Glutamatergic neuron (in vitro differentiated cells): ENCODE data around the gene ORAI1. TPM values are rescaled to one million over a fixed set of nuclear protein-coding genes. Genes with fewer than 3 reads are reported as not detected.

ENCODE experiments used
- DNase-seq: peaks from one replicate; pipeline ENCODE4 v3.0.0; 2022
- H3K27ac Mint-ChIP-seq: one replicate; pipeline ENCODE4 v1.8.0; 2020; ENCODE audit warnings: mild to moderate bottlenecking, mixed read lengths, inconsistent platforms; ENCODE audit not compliant: unreplicated experiment
- H3K27me3 Mint-ChIP-seq: one replicate; pipeline ENCODE4 v1.8.0; 2020; ENCODE audit warnings: mild to moderate bottlenecking, moderate library complexity, mixed read lengths, inconsistent platforms; ENCODE audit not compliant: unreplicated experiment
- H3K36me3 Mint-ChIP-seq: one replicate; pipeline ENCODE4 v1.8.0; 2020; ENCODE audit warnings: mild to moderate bottlenecking, mixed read lengths, inconsistent platforms; ENCODE audit not compliant: unreplicated experiment
- H3K4me1 Mint-ChIP-seq: one replicate; pipeline ENCODE4 v1.8.0; 2020; ENCODE audit warnings: mild to moderate bottlenecking, low read depth, mixed read lengths, inconsistent platforms; ENCODE audit not compliant: unreplicated experiment
- H3K4me3 Mint-ChIP-seq: one replicate; pipeline ENCODE4 v1.8.0; 2020; ENCODE audit warnings: mild to moderate bottlenecking, mixed read lengths, inconsistent platforms; ENCODE audit not compliant: unreplicated experiment
- H3K9me3 Mint-ChIP-seq: one replicate; pipeline ENCODE4 v1.8.0; 2020; ENCODE audit warnings: mild to moderate bottlenecking, moderate library complexity, mixed read lengths, inconsistent platforms; ENCODE audit not compliant: unreplicated experiment
- total RNA-seq: library from RNA; stranded (reverse); fragmentation: NEBNext Ultra II Directional; extraction: Animal tissue kit (Norgen Biotek cat#: 25700); gene quantifications from one replicate; pipeline ENCODE4 v1.2.1, GENCODE V29; 2021; ENCODE audit not compliant: unreplicated experiment
- TF ChIP-seq, protein P1 (sequence below): fragments of 200-600 bp; sonication (generic); IDR thresholded peaks from one replicate; pipeline ENCODE4 v1.5.0; 2021; ENCODE audit not compliant: partially characterized antibody, unreplicated experiment

Gene ORAI1
- total RNA-seq, 1 donor from 2014 or later, result 15.9 TPM

DNA sequence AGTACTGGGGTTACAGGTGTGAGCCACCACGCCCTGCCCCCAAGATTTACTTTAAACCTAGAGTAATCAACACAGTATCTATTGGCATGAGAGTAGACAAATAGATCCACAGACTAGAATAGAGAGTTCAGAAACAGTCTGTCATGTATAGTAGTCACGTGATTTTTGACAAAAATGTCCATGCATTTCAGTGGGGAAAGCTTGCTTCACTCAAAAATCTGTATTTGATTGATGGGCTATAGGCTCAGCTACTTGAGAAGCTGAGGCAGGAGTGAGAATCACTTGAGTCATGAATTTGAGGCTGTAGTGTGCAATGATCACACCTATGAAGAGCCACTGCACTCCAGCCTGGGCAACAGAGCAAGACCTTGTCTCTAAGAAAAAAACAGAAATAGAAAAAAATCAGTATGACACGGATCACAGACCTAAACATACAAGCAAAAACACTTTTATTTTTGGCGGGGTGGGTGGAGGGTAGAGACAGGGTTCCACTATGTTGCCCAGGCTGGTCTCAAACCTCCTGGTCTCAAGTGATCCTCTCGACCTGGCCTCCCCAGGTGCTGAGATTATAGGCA, 7.6 kb upstream of the ORAI1 start:
- TF ChIP-seq, protein P1, sequence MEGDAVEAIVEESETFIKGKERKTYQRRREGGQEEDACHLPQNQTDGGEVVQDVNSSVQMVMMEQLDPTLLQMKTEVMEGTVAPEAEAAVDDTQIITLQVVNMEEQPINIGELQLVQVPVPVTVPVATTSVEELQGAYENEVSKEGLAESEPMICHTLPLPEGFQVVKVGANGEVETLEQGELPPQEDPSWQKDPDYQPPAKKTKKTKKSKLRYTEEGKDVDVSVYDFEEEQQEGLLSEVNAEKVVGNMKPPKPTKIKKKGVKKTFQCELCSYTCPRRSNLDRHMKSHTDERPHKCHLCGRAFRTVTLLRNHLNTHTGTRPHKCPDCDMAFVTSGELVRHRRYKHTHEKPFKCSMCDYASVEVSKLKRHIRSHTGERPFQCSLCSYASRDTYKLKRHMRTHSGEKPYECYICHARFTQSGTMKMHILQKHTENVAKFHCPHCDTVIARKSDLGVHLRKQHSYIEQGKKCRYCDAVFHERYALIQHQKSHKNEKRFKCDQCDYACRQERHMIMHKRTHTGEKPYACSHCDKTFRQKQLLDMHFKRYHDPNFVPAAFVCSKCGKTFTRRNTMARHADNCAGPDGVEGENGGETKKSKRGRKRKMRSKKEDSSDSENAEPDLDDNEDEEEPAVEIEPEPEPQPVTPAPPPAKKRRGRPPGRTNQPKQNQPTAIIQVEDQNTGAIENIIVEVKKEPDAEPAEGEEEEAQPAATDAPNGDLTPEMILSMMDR, result no peak
- H3K36me3 Mint-ChIP-seq, result no peaks in the 10 kb centered on the region
- H3K9me3 Mint-ChIP-seq, result peaks cover 2% of the 10 kb centered on the region
- no peaks in the 10 kb centered on the region for H3K27me3 Mint-ChIP-seq
- DNase-seq, result no peak
- no peak overlapping the region for H3K27ac Mint-ChIP-seq
- H3K4me1 Mint-ChIP-seq, result no peaks in the 10 kb centered on the region
- H3K4me3 Mint-ChIP-seq, result no peak overlapping the region

GRCh38 chr12:121620333-121620891, 5.9 kb upstream of the ORAI1 start:
- DNase-seq, result no peak
- H3K4me1 Mint-ChIP-seq, result no peaks in the 10 kb centered on the region
- peaks cover 2% of the 10 kb centered on the region for H3K9me3 Mint-ChIP-seq
- H3K27ac Mint-ChIP-seq, result no peak overlapping the region
- H3K36me3 Mint-ChIP-seq, result no peaks in the 10 kb centered on the region
- H3K4me3 Mint-ChIP-seq, result no peak overlapping the region
- peaks cover 2% of the 10 kb centered on the region for H3K27me3 Mint-ChIP-seq
- TF ChIP-seq, protein P1, result no peak

DNA sequence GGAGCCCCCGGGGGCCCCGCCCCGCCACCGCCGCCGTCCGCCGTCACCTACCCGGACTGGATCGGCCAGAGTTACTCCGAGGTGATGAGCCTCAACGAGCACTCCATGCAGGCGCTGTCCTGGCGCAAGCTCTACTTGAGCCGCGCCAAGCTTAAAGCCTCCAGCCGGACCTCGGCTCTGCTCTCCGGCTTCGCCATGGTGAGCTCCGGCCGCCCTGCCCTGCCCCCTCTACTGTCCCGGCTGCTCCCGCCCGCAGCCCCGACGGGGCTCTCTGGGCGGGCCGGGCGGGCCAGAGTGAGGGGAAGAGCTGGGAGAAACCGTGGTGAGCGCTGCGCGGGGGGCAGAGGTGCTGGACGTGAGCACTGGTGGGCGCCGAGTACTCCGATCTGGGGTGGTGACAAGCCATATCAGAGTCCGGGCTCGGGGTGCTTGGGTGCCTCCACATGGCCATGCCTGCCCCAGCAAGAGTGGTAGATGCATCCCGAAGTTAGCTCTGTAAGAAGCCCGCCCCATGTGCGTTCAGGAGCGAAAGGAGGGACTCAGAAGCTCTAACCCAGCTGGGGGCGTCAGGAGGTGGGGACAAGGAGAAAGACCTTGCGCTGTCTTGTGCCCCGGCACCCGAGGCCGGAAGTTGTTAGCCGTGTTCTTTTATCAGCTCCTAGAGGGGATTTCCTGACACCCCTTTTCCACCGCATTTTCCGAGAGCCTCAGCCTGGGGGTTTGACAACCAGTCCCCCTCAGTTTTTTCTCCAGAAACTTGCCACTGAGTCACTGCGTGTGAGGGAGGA, 717 bp downstream of the ORAI1 start:
- peaks cover 6% of the 10 kb centered on the region for H3K27me3 Mint-ChIP-seq
- H3K9me3 Mint-ChIP-seq, result no peaks in the 10 kb centered on the region
- DNase-seq, result peak; percentile 69
- H3K4me3 Mint-ChIP-seq, result peak overlapping the region; percentile 88
- no peaks in the 10 kb centered on the region for H3K36me3 Mint-ChIP-seq
- peaks cover 19% of the 10 kb centered on the region for H3K4me1 Mint-ChIP-seq
- TF ChIP-seq, protein P1, result peak; percentile 21
- peak overlapping the region; percentile 70 for H3K27ac Mint-ChIP-seq

DNA sequence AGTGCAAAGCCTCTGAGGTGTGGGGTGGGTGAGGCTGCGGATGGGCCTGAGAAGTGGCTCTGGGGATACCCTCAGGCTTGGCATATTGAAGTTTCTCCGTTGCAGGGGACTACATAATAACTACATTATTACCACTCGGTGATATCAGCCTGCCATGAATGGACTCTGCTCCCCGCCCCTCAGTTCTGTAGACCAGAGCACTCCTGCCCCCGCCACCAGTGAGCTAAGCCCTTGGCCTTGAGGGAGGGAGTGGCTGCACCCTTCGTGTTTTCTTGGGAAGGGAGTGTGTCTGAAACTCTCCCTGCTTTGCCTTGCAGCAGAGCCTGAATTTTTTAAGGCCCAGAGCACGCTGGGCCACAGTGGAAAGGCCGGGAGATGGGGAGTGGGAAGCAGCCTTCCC, 1.7 kb downstream of the ORAI1 start:
- Mint-ChIP-seq H3K9me3 (no peaks in the 10 kb centered on the region), H3K4me1 (peaks cover 24% of the 10 kb centered on the region), H3K27ac (peak overlapping the region; percentile 59), H3K36me3 (no peaks in the 10 kb centered on the region), H3K4me3 (peak overlapping the region; percentile 88), H3K27me3 (peaks cover 6% of the 10 kb centered on the region)
- no peak for DNase-seq
- TF ChIP-seq, protein P1, result no peak

GRCh38 chr12:121628536-121628935, 2.2 kb downstream of the ORAI1 start:
- H3K9me3 Mint-ChIP-seq, result no peaks in the 10 kb centered on the region
- DNase-seq, result no peak
- H3K27me3 Mint-ChIP-seq, result peaks cover 6% of the 10 kb centered on the region
- peak overlapping the region; percentile 75 for H3K27ac Mint-ChIP-seq
- no peaks in the 10 kb centered on the region for H3K36me3 Mint-ChIP-seq
- peaks cover 27% of the 10 kb centered on the region for H3K4me1 Mint-ChIP-seq
- H3K4me3 Mint-ChIP-seq, result peak overlapping the region; percentile 88
- TF ChIP-seq, protein P1, result no peak
